GM19452 (cell line): ENCODE results near the gene IFITM1.
"Not testable (repeated sequence)": the region's sequence is repeated elsewhere in the genome, so short reads cannot be mapped to it uniquely, and the experiment has no call there.

Experiments used
- ATAC-seq: cut with Tn5 transposase; IDR thresholded peaks from one replicate; pipeline ENCODE4 v1.9.1; 2021; ENCODE audit not compliant: unreplicated experiment

IFITM1 gene

GRCh38 chr11:325796-326591 is 12.2 kb downstream of the IFITM1 start:
- ATAC-seq, result no peak

- no peak for ATAC-seq
These were observed 12.7 kb downstream of the IFITM1 start for GRCh38 chr11:326592-326841.

- ATAC-seq, result peak; percentile 64
These were observed 13.2 kb downstream of the IFITM1 start for GRCh38 chr11:326842-327580.

GRCh38 chr11:327581-327923 is 13.7 kb downstream of the IFITM1 start:
- ATAC-seq, result no peak

GRCh38 chr11:328012-328411 is 14.2 kb downstream of the IFITM1 start:
- ATAC-seq, result no peak

- ATAC-seq, result not testable (repeated sequence)
These were observed 14.8 kb downstream of the IFITM1 start for GRCh38 chr11:328516-329100.

- no peak for ATAC-seq
These were observed 16.0 kb downstream of the IFITM1 start for GRCh38 chr11:329886-330253.

- no peak for ATAC-seq
These were observed 16.5 kb downstream of the IFITM1 start for GRCh38 chr11:330307-330693.

- no peak for ATAC-seq
These were observed 17.0 kb downstream of the IFITM1 start for GRCh38 chr11:330694-331357.

- no peak for ATAC-seq
These were observed 17.7 kb downstream of the IFITM1 start for GRCh38 chr11:331358-332060.

GRCh38 chr11:332651-333480 is 19.0 kb downstream of the IFITM1 start:
- no peak for ATAC-seq

- ATAC-seq, result not testable (repeated sequence)
These were observed 19.9 kb downstream of the IFITM1 start for GRCh38 chr11:333616-334263.

GRCh38 chr11:334264-334994 is 20.6 kb downstream of the IFITM1 start:
- no peak for ATAC-seq

GRCh38 chr11:335779-336658 is 22.2 kb downstream of the IFITM1 start:
- ATAC-seq, result no peak

- ATAC-seq, result no peak
These were observed 22.9 kb downstream of the IFITM1 start for GRCh38 chr11:336659-337198.

GRCh38 chr11:337711-338110 is 23.9 kb downstream of the IFITM1 start:
- ATAC-seq, result no peak

- no peak for ATAC-seq
These were observed 26.1 kb downstream of the IFITM1 start for GRCh38 chr11:339963-340362.
